Stimulated activated CD8-positive, alpha-beta memory T cell treated with anti-CD3 and anti-CD28 coated beads, Interleukin-15, amount 100 ng/mL, for 1 hour (primary cell): ENCODE results near the gene SPRYD7.
A peak's percentile ranks its signal among the peaks of the same experiment; 100 is the strongest.
"Not testable (repeated sequence)": the region's sequence is repeated elsewhere in the genome, so short reads cannot be mapped to it uniquely, and the experiment has no call there.

Experiments
- DNase-seq: peaks from one replicate; pipeline ENCODE4 v3.0.0-alpha.2; 2020; ENCODE audit warnings: low read depth

SPRYD7 gene, protein sequence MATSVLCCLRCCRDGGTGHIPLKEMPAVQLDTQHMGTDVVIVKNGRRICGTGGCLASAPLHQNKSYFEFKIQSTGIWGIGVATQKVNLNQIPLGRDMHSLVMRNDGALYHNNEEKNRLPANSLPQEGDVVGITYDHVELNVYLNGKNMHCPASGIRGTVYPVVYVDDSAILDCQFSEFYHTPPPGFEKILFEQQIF

DNA sequence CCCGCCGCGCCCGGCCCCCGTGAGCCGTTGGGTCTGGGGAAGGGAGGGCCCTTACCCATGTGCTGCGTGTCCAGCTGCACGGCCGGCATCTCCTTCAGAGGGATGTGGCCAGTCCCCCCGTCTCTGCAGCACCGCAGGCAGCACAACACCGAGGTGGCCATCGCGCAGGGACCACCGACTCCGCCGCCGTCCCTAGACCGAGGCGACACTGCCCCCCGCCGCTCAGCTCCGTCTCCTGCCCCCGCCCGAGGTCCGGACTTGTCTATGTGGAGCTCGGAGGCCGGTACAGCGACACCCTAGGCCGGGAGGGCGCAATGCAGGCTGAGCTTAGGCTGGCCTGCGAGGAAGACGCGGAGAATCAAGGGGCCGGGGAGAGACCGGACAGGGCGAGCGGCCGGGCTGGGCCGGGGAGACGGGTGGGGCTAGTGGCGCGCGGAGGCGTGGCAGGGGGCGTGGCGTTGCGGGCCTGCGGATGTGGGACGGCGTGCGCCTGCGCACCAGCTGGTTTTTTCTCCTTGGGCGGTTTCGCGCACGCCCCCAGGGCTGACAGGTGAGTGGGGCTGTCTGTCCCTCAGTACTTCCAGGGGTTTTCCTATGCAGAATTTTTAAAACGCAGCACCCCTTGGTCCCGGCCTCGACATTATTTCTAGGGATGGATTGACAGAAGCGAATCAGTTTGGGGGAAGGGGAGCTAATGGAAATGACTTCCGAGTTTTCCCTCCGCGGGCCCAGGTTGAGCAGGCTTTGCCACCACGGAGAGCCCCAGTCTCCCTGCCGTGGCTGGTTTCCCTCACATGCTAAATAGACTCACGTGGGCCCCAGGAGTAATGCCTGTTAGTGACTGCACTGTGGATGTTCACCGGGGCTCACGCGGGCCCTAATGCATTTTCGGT is at the start of gene SPRYD7:
SPRYD7 (minus strand) TSS at position 266 of the 893 bp plus-strand sequence; CDS start at position 161, 105 bp downstream.
- peak; percentile 84 for DNase-seq

DNA sequence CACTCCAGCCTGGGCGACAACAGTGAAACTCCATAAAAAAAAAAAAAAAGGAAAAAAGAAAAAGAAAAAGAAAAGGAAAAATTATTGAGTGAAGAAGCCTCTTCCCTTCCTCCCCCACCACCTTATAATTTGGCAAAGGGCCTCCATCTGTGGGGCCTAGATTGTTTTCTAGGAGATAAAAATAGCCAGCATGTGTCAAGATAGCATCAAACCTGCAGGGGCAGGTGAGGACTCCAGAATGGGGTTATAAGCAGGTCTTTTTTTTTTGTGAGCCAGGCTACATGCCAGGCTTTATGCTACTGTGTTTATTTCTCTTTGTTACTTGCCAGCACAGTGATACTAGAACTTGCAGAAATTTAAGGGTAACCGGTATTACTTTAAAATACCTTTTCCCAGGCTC is 49.0 kb upstream of the SPRYD7 start:
- no peak for DNase-seq

DNA sequence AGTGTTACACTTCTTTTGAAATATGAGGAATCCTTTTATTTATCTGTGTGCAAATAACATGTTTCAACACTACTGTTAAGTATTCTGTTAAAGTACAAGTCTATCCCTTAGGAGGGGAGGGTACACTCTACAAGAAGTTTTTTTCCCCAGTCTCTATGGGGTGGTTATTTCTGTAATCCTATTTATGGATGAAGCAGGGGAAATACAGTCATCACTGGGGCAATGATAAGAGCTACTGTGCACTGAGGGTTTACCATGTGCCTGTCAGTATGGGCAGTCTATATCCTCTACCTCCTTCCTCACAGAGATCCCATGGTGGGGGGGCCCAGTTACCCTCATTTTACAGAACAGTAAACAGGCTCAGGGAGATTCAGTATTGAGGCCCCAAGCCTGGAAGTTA is 44.1 kb upstream of the SPRYD7 start:
- DNase-seq: no peak

DNA sequence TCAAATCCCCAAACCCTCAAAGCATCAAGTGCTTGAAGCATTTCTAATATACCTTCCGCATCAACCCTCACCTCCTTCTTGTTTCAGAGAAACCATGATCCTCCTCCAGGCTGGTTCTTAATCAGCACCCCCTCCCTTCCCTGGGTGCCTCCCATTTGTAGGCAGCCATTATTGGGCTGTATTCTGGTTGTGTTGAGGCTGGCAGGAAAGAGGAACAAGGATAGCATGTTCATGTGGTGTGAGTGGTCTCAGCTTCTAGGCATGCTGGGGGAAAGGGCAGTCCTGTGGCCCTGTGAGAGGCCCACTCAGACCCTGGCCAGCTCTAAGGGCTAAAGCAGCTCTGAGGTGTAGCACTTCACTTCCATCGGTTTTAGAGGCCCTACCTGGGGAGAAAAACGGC is 41.9 kb upstream of the SPRYD7 start:
- DNase-seq: no peak

DNA sequence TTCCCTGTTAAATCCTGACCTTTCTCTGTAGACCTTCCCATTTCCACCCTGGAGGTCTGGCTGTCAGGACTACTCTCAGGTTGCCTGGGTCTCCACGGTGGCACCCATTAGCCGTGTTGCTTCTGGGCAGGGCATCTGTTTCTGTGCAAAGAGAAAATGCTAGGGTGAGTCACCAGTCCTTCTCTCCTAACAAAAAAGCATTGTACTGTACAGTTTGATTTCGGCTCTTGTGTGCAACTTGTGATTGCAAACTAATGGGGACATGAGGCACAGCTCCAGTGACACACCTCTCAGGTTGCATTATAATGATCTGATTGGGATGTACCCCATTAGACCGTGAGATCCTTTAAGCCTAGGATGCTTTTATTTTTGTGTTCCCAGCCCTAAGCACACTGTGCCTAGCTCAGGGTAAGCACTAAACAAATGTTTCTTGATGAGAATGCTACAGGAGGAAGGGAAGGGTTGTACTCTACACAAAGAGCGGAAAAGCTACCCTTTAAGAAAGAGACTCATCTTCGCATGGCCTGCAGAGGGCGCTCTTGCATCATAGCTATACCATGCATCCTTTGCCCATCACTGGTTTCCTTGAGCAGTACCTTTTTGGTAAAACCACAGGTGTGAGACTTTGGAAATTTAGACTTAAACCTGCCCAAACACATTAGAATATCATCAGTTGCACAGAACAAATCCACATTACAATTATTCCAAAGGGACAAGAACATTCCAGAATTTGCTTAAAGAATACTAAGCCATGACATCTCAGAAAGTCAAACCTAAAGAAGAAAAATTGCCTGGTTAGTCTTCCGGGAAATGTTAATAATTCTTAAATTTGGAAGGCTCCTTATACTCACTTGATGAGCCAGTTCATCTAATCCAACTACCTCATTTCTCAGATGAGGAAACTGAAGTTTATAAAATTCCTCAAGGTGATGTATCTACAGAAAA is 40.4 kb upstream of the SPRYD7 start:
- peak; percentile 68 for DNase-seq

DNA sequence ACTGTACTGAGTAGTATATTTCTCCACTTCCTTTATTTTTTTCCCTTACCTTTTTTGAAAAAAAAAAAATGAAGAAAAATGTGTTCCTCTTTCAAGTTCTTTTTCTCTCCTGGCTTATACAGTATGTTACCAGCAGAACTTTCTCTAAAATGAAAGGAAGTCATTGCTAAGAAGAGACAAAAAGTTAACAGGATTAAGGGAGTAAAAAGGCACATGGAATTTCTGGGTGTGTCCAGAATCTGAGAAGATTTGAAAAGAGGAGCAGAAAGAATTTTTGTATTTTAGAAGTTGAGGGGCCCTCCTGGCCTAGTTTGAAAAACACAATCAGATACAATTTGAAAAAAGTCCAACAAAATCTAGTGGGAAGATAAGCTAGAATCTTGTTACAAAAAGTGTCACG is 39.7 kb upstream of the SPRYD7 start:
- no peak for DNase-seq

DNA sequence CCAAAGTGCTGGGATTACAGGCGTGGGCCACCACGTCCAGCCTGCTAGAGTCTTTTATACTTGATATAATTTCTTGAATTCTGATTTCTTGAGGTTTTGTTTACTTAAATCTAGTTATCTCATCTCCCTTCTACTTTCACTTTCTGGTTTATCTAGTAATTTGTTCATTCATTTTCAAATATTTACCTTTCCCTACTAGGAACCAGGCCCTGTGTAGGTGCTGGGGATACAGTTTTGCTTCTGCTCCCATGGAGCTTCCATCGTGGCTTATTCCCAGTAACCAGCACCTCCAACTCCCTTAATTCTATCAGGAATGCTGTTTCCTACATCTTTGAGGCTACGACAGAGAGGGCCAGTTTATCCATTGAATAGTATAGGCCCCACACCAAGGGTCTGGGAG is 36.6 kb upstream of the SPRYD7 start:
- no peak for DNase-seq

DNA sequence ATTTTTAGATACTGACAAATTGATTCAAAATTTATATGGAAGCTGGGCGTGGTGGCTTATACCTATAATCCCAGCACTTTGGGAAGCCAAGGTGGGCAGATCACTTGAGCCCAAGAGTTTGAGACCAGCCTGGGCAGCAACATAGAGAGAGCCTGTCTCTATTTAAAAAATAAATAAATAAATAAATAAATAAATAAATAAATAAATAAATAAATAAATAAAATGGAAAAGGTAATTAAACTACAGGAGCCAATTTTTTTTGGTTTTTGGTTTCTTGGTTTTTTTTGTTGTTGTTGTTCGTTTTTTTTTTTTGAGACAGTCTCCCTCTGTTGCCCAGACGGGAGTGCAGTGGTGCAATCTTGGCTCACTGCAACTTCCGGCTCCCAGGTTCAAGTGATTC is 31.3 kb upstream of the SPRYD7 start:
- no peak for DNase-seq

DNA sequence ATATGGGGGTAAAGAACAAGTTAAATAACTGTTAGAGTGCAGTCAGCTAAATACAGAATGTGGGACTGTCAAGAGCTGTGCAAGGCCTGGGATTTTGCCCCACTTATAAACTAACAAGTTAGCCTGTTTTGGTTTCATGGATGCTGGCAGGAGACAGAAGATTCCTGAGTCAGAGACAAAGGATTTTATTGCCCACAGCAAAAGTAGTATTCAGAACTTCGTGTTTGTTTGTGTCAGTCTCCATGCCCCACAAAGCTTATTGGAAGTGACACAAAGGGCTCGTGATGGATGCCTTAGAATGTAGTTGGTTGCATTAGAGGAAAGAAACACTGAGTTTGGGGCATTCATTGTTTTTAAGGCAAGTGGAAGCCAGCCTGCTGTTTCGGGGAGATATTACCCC is 22.2 kb upstream of the SPRYD7 start:
- no peak for DNase-seq

DNA sequence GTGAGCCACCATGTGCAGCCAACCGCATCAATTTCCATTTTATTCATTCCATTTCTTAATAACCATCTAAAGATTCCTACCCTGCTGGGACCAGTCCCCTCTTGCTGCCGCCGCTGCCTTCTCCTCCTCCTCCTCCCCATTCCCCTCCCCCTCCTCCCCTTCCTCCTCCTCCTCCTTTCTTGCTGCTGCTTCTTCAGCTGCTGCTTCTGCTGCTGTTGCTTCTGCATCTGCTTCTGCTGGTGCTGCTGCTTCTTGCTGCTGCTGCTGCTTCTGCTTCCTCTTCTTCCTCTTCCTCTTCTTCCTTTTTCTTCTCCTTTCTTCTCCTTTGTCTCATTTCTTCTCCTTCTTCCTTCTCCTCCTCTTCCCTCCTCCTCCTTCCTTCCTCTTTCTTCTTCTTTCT is 20.0 kb upstream of the SPRYD7 start:
- DNase-seq: no peak

DNA sequence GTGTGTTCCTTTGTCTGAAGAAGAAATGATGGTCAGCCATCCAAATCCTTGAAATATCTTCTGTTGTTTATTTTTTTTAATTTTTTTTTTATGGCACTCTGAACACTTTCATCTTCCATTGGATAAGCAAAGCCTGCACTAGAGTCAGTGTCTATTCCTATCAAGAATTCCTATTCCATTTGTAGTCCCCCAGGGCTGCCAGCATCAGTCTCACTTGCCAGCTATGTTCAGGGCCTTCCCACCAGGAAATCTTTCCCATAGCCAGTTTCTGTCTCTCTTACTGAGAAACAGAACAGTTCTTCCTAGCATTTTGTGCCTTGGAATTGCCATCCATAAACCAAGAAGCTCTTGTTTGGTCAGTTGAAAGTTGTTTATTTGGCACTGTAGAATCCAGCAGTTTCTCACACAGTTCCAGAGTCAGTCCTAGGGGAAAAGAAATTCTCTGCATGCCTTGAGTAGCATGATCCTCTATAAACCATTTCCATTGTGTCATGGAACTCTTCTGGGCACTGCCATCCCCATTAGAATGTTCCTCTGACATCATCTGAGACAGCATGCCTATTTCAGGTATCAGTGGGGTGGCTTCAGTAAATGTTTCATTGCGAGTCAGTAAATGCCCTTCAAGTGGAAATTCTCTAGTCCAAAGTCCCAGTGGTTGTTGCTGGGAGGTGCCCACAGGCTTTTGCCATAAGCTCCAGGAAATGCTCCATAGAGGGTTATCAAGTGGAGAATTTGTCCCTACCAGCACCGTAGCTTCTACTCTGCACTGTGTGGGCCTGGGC is 18.7 kb upstream of the SPRYD7 start:
- DNase-seq: no peak

DNA sequence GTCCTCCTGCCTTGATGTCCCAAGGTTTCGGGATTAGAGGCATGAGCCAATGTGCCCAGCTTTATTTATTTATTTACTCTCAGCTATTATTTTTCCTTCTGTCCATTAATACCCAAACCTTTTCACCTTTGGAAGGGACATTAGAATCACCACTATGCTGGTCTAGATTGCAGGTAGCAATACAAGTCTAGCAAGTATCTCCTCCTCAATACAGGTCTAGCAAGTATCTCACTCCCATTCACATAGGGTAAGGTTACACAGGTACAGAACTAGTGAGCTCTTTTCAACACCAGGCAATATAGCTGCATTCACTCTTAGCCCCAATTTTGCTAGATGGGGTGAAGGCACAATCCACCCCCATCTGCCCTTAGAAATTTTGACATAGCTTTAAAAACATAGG is 17.4 kb upstream of the SPRYD7 start:
- no peak for DNase-seq

DNA sequence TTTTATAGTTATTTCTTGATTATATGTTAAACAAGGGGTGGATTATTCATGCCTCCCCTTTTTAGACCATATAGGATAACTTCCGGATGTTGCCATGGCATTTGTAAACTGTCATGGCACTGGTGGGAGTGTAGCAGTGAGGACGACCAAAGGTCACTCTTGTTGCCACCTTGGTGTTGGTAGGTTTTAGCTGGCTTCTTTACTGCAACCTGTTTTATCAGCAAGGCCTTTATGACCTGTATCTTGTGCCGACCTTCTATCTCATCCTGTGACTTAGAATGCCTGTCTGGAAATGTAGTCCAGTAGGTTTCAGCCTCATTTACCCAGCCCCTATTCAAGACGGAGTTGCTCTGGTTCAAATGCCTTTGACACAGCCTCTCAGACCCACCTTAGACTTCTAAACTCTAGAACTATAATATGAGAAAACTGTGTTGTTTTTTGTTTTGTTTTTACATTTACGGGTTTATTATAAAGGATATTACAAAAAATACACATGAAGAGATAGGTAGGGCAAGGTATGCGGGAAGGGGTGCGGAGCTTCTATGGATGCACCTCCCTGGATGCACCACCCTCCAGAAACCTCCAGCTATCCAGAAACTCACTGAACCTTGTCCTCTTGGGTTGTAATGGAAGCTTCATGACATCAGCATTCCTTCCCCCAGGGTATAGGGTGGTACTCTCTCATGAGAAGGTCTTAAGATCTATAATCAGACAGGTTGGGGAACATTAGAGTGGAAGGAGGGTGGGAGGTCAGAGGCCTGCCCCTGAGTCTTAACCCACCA is 15.8 kb upstream of the SPRYD7 start:
- no peak for DNase-seq

DNA sequence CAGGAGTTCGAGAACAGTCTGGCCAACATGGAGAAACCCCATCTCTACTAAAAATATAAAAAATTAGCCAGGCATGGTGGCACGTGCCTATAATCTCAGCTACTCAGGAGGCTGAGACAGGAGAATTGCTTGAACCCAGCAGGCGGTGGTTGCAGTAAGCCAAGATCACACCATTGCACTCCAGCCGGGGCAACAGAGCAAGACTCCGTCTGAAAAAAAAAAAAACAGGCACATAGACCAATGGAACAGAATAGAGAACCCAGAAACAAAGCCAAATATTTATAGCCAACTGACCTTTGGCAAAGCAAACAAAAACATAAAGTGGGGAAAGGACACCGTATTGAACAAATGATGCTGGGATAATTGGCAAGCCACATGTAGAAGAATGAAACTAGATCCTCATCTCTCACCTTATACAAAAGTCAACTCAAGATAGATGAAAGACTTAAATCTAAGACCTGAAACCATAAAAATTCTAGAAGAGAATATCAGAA is 12.7 kb upstream of the SPRYD7 start:
- DNase-seq: not testable (repeated sequence)

DNA sequence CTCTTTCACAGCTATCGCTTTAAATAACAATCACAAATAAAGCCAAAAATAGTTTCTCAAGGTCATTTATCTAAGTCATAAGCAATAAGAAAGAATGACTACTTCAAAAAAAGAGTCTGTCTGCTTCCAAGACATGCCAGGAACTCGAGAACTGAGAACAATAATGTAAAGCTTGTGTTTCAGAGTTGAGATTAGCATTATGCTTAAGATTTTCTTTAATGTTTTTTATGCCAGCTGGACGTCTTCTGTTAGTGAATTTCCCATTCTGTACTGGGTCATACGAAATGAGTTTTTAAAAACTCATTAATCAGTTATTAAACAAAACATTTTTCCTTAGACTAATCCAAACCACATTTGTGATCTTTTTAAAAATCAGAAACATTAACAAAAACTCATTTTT is 3.2 kb upstream of the SPRYD7 start:
- no peak for DNase-seq

DNA sequence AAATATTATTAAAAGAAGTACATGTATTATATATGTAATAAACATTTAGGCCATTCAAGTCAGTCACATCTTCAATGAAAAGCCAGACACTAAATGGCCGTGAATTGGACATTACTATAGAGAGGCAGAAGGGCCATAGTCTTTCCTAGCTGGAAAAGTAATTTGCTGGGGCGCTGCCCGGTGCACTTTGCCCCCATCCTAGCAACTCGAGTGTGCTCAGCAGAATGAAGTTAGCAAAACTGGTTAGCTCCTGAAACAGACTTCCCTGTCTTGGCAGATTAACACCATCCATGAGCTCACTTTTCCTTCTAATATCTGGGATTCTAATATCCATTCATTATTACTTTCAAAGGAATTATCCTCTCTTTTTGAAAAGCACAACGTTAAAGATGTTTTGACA is 2.8 kb upstream of the SPRYD7 start:
- no peak for DNase-seq

DNA sequence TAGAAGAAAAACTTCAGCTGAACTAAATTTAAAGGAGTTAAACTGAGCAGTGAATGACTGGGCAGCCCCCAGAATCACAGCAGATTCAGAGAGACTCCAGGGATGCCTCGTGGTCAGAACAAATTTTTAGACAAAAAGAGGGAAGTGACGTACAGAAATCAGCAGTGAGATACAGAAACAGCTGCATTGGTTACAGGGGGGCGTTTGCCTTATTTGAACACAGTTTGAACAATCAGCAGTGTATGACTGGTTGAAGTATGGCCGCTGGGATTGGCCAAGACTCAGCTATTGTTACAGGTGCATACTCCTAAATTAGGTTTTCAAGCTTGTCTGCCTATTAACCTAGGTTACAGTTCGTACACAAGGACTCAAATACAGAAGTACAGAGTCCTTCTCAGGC is 2.2 kb upstream of the SPRYD7 start:
- DNase-seq: no peak

DNA sequence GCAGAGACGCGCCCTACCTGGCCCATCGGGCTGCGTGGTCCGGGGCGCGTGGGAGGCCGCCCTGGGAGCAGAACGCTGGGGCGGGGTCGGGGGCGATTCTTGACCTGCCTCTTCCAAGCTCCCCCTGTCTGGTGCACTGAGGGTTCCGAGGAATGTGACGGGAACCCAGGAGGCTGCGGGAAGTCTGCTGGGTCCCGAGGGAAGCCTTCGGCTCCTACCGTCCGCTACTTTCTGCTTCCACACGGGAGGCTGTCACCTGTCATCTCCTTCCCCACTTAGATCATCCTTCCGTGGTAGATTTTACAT is 781 bp upstream of the SPRYD7 start:
- no peak for DNase-seq

DNA sequence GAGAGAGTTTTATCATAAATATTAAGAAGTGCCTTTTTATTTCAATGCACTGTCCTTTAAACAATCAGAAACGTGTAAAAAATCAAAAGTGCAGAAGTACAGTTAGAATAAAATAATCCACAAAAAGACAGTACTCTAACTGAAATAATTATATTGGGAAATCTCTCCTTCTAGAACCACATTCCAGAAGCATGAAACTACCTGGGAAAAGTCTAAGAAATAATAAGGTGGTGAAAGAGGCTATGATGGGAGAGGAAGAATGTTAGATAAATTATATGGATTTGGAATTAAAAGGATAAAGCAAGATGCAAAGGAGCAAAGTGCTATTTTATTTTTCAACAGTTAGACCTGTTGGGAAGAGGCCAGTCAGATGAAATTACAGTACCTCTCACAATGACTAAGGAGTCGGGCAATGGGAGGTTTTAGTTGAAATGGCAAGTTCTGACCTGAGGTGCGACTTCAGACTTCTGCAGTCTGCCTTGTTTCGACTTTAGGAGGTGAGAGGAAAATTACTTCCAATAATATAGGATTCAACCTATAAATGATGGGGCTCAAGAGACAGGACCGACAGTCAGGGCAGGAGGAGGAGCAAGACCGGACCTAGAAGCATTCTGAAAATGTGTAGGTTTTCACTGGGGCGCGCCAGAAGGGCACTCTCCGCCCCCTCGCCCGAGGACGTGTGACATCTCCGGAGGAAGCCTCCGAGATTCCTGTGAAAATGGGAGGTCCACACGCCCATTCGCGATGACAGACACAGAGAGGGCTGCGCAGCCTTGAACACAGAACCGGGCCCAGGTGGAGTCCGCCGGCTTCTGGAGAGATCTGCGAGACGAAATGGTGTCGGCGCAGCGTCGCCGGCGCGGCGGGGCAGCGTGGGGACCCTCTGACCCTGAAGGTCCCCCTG is 717 bp downstream of the SPRYD7 start:
- no peak for DNase-seq

DNA sequence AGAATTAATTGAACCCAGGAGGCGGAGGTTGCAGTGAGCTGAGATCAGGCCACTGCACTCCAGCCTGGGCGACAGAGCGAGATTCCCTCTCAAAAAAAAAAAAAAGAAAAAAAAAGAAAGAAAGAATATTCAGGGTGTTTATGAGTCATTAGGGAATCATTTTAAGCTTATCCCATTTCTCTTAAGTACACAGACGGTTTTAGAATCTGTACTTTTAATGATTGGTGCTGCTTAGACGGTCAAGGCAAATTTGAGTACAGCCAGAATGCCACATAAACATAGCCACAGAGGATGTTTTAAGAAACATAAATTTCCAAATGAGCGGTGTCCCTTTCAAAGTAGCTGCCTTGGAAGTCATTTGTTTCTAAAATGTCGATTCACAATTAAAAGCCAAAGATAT is 2.6 kb downstream of the SPRYD7 start:
- DNase-seq: no peak
